KMS-11 (cell line): ENCODE results near the gene PTPN14.

ENCODE experiments used
- H2AFZ ChIP-seq: fragments of 200-600 bp; sonication (generic); 2 replicates; pipeline ENCODE4 v1.6.1; 2016; ENCODE audit warnings: antibody characterized with exemption, mixed run types, low read depth
- H3K27ac ChIP-seq: fragments of 200-600 bp; sonication (generic); 2 replicates; pipeline ENCODE4 v1.6.1; 2016; ENCODE audit warnings: mild to moderate bottlenecking, mixed run types
- H3K27me3 ChIP-seq: fragments of 200-600 bp; sonication (generic); 2 replicates; pipeline ENCODE4 v1.6.1; 2017; ENCODE audit warnings: mild to moderate bottlenecking, low read depth, mixed run types, moderate library complexity; ENCODE audit not compliant: insufficient read depth
- H3K36me3 ChIP-seq: fragments of 200-600 bp; sonication (generic); 2 replicates; pipeline ENCODE4 v1.6.1; 2017; ENCODE audit warnings: mild to moderate bottlenecking, mixed run types; ENCODE audit not compliant: insufficient read depth
- H3K4me1 ChIP-seq: fragments of 200-600 bp; sonication (generic); 2 replicates; pipeline ENCODE4 v1.6.1; 2016; ENCODE audit warnings: mild to moderate bottlenecking, low read depth, mixed run types; ENCODE audit not compliant: poor library complexity, severe bottlenecking
- H3K4me2 ChIP-seq: fragments of 200-600 bp; sonication (generic); 2 replicates; pipeline ENCODE4 v1.7.0; 2016; ENCODE audit warnings: mild to moderate bottlenecking, mixed run types
- H3K4me3 ChIP-seq: fragments of 200-600 bp; sonication (generic); IDR thresholded peaks from 2 replicates; pipeline ENCODE4 v1.6.1; 2017; ENCODE audit warnings: low read depth, low read length, mixed read lengths; ENCODE audit not compliant: insufficient read depth
- H3K79me2 ChIP-seq: fragments of 200-600 bp; sonication (generic); 2 replicates; pipeline ENCODE4 v1.6.1; 2016; ENCODE audit warnings: low read depth, mixed run types; ENCODE audit not compliant: insufficient read depth
- H3K9ac ChIP-seq: fragments of 200-600 bp; sonication (generic); 2 replicates; pipeline ENCODE4 v1.6.1; 2016; ENCODE audit warnings: mild to moderate bottlenecking, mixed run types
- H4K20me1 ChIP-seq: fragments of 200-600 bp; sonication (generic); 2 replicates; pipeline ENCODE4 v1.6.1; 2016; ENCODE audit warnings: mild to moderate bottlenecking, mixed run types; ENCODE audit not compliant: insufficient read depth
- TF ChIP-seq, protein P1 (sequence below): fragments of 200-600 bp; sonication (generic); conservative IDR thresholded peaks from 2 replicates; pipeline ENCODE4 v1.6.1; 2017; ENCODE audit warnings: low read depth, mild to moderate bottlenecking, antibody characterized with exemption, low read length, moderate library complexity, mixed read lengths

PTPN14 gene

DNA sequence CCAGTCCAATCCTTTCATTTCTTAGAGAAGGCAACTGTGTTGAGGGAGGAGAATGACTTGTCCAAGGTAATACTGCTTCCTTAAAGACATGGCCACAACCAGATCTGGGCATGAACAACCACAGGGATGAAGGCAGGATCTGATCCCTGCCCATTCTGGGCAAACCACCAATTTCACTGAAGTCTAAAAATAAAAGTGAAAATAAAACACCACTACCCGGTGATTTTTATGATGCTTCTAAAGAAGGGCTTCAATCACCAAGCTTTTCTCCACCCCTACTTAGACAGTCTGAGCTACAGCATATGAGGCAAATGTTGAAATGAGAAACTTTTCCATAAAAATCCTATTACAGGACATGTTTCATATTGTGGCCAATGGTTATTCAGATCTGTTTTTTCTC lies 133.0 kb downstream of the PTPN14 start:
- Histone ChIP-seq H3K4me2 (peak overlapping the region; percentile 49; the same call in 1 of the 2 replicates), H3K79me2 (no peaks in the 10 kb centered on the region), H3K27ac (no peak overlapping the region), H3K36me3 (no peaks in the 10 kb centered on the region), H2AFZ (peak overlapping the region; percentile 38; the same call in 1 of the 2 replicates), H3K27me3 (no peaks in the 10 kb centered on the region), H3K4me1 (peaks cover 12% of the 10 kb centered on the region), H3K4me3 (no peak overlapping the region), H4K20me1 (no peaks in the 10 kb centered on the region), H3K9ac (no peak overlapping the region)
- TF ChIP-seq, protein P1, sequence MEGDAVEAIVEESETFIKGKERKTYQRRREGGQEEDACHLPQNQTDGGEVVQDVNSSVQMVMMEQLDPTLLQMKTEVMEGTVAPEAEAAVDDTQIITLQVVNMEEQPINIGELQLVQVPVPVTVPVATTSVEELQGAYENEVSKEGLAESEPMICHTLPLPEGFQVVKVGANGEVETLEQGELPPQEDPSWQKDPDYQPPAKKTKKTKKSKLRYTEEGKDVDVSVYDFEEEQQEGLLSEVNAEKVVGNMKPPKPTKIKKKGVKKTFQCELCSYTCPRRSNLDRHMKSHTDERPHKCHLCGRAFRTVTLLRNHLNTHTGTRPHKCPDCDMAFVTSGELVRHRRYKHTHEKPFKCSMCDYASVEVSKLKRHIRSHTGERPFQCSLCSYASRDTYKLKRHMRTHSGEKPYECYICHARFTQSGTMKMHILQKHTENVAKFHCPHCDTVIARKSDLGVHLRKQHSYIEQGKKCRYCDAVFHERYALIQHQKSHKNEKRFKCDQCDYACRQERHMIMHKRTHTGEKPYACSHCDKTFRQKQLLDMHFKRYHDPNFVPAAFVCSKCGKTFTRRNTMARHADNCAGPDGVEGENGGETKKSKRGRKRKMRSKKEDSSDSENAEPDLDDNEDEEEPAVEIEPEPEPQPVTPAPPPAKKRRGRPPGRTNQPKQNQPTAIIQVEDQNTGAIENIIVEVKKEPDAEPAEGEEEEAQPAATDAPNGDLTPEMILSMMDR: no peak

- Histone ChIP-seq H3K27ac (no peak overlapping the region), H2AFZ (peak overlapping the region; percentile 38; the same call in 1 of the 2 replicates)
These were observed 133.7 kb downstream of the PTPN14 start for GRCh38 chr1:214417545-214418210.

GRCh38 chr1:214416858-214417257 lies 134.5 kb downstream of the PTPN14 start:
- Histone ChIP-seq H3K27me3 (no peaks in the 10 kb centered on the region), H3K79me2 (no peaks in the 10 kb centered on the region), H3K36me3 (no peaks in the 10 kb centered on the region), H3K4me2 (no peak overlapping the region), H4K20me1 (no peaks in the 10 kb centered on the region), H3K4me1 (peaks cover 12% of the 10 kb centered on the region), H2AFZ (no peak overlapping the region), H3K9ac (no peak overlapping the region), H3K4me3 (no peak overlapping the region), H3K27ac (no peak overlapping the region)
- TF ChIP-seq, protein P1: no peak

More at GRCh38 chr1:214417545-214418210, 133.7 kb downstream of the PTPN14 start:
- Histone ChIP-seq H3K36me3 (no peaks in the 10 kb centered on the region), H4K20me1 (no peaks in the 10 kb centered on the region), H3K9ac (no peak overlapping the region), H3K79me2 (no peaks in the 10 kb centered on the region), H3K4me2 (no peak overlapping the region), H3K4me3 (no peak overlapping the region), H3K27me3 (no peaks in the 10 kb centered on the region), H3K4me1 (peaks cover 12% of the 10 kb centered on the region)
- TF ChIP-seq, protein P1: no peak

GRCh38 chr1:214416417-214416816 lies 135.0 kb downstream of the PTPN14 start:
- Histone ChIP-seq H3K4me2 (no peak overlapping the region), H3K27ac (no peak overlapping the region), H3K4me1 (peaks cover 12% of the 10 kb centered on the region), H3K36me3 (no peaks in the 10 kb centered on the region), H3K4me3 (no peak overlapping the region), H3K79me2 (no peaks in the 10 kb centered on the region), H3K27me3 (no peaks in the 10 kb centered on the region), H4K20me1 (no peaks in the 10 kb centered on the region), H3K9ac (no peak overlapping the region), H2AFZ (no peak overlapping the region)
- TF ChIP-seq, protein P1: no peak
